ENCODE measurements around the gene UBR3.
"Not testable (repeated sequence)": the region's sequence is repeated elsewhere in the genome, so short reads cannot be mapped to it uniquely, and the experiment has no call there.

The UBR3 gene

GRCh38 chr2:169871369-169871768 lies 44.1 kb downstream of the UBR3 start:
- DNase-seq (ENCODE audit: low read depth) = not testable (repeated sequence)

DNA sequence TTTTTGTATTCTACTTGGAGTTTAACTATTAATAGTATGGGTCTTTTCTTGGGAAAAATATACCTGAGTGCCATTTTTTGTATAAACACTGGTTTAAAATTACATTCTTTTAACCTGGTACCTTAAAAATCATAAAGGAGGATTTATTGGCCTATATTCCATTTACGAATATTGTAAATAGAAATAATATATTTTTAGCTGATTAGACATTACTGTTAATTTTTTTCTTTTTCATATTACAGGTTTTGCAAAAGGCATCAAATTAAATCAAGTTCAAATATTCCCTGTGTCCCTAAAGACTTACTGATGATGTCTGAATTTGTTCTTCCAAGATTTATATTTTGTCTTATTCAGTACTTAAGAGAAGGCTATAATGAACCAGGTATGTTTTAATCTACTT lies 44.7 kb downstream of the UBR3 start:
- no peak for DNase-seq (ENCODE audit: low read depth)

DNA sequence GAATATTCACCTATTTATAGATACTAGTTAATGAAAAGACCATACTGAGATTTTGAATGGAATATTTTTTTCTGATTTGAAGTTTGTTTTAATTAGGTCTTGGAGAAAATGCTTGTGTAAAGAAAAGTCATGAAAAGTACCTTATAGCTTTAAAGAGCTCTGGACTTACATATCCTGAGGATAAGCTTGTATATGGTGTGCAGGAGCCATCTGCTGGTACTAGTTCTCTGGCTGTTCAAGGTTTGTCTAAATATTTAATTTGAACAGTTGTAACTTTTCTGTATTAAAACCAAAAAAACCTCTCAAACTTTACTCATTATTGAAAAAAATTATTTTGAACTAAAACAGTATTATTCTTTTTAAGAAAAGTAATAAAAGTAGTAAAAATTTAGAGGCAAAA lies 50.1 kb downstream of the UBR3 start:
- no peak for DNase-seq (ENCODE audit: low read depth)

- no peak for DNase-seq (ENCODE audit: low read depth)
Observed at GRCh38 chr2:169887120-169887519, 59.9 kb downstream of the UBR3 start.

- no peak for DNase-seq (ENCODE audit: low read depth)
Observed at GRCh38 chr2:169891593-169892298, 64.5 kb downstream of the UBR3 start.

DNA sequence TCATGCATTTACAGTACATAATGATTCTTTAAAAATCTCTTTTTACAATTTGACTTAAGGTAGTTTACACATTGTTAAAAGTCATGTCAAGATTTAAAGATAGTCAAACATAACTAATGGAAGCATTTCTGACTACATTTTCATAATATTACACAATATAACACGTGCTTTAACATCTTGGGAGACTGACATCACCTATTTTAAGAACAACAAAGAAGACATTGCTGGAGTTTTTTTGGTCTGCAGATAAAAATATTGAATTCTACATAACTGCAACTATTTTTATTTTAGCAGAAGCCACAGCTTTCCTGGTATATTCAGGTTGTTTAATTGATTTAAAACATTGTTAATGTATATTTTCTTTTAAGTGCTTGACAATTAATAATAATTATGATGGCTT lies 65.7 kb downstream of the UBR3 start:
- no peak for DNase-seq (ENCODE audit: low read depth)

DNA sequence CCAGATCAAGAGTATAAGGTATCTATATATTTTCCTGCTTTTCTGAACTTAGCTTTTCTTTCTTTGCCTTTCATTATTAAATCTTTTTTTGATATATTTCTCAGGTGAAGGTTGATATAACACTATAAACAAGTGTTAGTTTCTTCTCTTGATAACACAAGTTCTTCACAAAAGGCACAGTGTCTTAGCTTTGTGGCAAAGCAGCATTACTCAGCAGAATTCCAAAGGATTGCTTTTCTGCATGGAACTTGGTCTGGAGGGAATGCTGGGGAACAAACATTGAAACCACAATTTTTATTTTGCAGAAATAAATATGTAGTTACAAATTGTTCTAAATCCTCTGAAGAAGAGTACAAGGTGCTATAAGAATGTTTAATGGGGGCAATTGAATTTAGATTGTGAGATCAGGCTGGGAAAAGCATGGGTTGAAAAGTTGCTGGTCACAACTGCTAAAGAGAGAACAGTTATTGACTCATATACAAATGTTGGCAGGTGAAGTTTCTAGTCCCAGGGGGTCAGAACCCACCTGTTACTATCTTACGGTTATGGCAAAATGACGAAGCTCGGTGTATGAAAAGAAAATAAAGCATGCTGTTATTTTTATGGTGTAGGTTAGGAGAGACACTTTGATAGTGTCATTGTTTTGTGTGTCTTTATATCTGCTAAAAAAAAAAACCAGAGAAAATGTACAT lies 68.2 kb downstream of the UBR3 start:
- no peak for DNase-seq (ENCODE audit: low read depth)

GRCh38 chr2:169897834-169898233 lies 70.6 kb downstream of the UBR3 start:
- DNase-seq (ENCODE audit: low read depth) = no peak

- not testable (repeated sequence) for DNase-seq (ENCODE audit: low read depth)
Observed at GRCh38 chr2:169900103-169900502, 72.8 kb downstream of the UBR3 start.

DNA sequence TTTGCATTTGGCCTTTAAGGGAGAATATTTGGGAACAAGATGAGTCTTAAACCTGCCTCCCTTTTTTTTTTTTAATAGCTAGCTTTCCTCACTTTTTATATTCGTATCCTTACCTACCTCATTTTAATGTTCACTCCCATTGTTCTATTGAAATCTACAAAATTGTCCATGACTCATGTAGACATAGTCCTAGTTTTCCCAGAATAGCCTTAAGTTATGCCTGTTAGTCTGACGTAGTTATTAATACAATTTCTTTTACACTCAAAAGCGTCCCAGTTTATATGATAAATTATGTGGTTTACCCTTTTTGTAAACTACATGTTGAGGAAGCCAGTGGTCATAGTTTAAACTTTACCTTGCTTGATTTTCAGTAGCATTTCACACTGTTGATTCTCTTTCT lies 73.4 kb downstream of the UBR3 start:
- no peak for DNase-seq (ENCODE audit: low read depth)

- DNase-seq (ENCODE audit: low read depth) = no peak
Observed at GRCh38 chr2:169906731-169907130, 79.5 kb downstream of the UBR3 start.

GRCh38 chr2:169909376-169909775 lies 82.1 kb downstream of the UBR3 start:
- no peak for DNase-seq (ENCODE audit: low read depth)

DNA sequence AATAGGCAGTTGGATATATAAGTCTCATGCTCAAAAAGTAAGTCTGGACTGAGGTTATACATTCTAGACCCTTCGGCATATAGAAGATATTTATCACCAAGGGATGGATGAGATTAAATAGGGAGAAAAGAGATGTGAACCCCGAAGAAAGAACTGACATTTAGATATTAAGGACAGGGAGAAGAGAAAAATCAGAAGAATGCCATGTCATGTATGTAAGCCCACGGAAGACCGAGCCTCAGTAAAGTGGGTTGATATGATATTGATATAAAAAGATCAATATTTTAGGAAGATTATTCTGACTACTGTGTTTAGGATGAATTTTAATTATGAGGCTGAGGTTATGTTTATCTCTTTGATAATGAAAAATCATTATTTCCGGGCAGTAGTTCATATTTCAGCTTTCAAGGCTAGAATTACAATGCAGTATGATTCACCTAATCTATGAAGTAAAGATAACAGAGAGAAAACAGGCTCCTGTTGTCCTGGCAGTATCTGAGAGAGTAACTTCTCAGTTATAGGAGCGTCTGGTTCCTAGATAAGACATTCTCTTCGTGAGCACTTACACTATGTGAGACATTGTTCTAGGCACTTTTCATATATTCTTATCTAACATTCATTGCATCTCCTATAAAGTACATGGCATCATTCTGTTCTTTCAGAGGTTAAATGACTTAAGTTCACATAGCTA lies 83.0 kb downstream of the UBR3 start:
- no peak for DNase-seq (ENCODE audit: low read depth)

GRCh38 chr2:169911119-169911518 lies 83.9 kb downstream of the UBR3 start:
- no peak for DNase-seq (ENCODE audit: low read depth)

- no peak for DNase-seq (ENCODE audit: low read depth)
Observed at GRCh38 chr2:169916623-169917022, 89.4 kb downstream of the UBR3 start.

DNA sequence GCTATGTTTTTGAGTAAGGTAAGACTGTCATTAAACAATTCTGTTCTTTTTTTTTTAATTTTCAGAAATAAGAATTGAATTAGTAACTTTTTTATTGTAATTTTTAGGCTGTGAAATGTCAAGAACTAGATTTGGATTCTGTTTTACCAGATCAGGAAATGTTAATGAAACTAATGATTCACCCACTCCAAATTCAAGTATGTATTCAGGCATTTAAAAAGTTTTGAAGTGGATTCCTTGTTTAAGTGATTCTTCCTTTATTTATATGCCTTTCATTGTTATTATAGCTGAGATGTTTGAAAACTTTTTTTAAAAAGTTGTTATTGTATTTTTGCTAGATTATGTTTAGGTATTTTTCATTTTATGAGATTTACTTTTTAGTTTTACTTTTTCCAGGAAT lies 96.7 kb downstream of the UBR3 start:
- no peak for DNase-seq (ENCODE audit: low read depth)

- DNase-seq (ENCODE audit: low read depth) = no peak
Observed at GRCh38 chr2:169925968-169926367, 98.7 kb downstream of the UBR3 start.

DNA sequence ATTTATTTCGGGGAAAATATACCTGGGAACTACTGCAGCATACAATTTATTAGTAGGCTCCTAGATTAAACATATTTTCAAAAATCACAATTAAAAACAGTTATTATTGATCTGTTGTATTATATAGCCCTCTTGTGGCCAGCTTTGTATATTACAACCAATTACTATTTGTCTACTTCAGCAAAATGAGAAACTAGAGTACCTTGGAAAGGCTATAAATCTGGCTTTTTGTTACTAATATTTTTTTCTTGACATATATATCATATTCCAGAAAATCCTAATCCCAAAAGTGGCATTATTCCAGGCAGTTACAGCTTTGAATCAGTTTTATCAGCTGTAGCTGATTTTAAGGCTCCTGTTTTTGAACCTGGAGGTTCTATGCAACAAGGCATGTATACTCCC lies 101.2 kb downstream of the UBR3 start:
- no peak for DNase-seq (ENCODE audit: low read depth)

GRCh38 chr2:169933124-169933711 lies 106.0 kb downstream of the UBR3 start:
- DNase-seq (ENCODE audit: low read depth) = no peak

- not testable (repeated sequence) for DNase-seq (ENCODE audit: low read depth)
Observed at GRCh38 chr2:169936652-169937051, 109.4 kb downstream of the UBR3 start.

DNA sequence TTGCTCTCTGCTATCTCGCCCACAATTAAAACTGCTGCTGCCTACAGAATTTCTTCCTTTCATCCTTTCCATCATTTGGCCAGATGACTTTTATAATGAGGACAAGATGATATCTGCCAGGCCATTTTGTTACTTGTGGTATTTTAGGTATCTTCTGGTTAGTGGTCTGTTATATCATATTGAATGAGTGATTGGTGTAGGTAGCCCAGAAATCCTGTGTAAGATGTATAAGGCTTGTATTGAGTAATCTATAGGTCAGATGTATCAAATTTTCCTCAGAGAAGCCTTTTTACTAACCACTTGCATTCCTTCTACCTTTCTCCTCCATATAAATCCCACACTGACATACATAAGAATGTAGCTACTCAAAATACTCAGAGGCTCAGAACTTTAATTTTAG lies 118.3 kb downstream of the UBR3 start:
- DNase-seq (ENCODE audit: low read depth) = no peak

GRCh38 chr2:169946092-169946491 lies 118.8 kb downstream of the UBR3 start:
- no peak for DNase-seq (ENCODE audit: low read depth)

DNA sequence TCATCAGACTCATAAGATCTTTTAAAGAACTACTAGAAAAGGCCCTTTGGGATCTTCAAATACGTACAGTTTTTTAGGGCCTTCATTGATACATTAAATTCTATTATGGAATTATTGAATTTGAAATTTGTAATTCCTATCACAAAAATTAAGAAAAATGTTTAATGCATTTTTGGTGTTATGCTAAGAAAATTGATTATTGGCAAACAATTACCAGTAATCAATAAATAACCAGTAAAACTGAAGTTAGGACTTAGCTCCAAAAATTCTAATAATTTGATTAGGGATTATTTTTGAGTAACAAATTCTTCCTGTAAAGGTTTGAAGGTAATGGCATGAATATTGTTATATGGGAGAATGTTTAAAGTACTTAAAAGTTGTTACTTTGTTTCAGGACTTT lies 119.3 kb downstream of the UBR3 start:
- DNase-seq (ENCODE audit: low read depth) = no peak

Data from stimulated activated CD4-positive, alpha-beta T cell treated with anti-CD3 and anti-CD28 coated beads, Interleukin-2, amount 100 ng/mL, for 4 hours (primary cell).